ENCODE results near the gene MRGPRX2. TPM values are rescaled to one million over a fixed set of nuclear protein-coding genes. Genes with fewer than 3 reads are reported as not detected.

Gene MRGPRX2
- total and polyA plus RNA-seq, 8 donors: not detected

DNA sequence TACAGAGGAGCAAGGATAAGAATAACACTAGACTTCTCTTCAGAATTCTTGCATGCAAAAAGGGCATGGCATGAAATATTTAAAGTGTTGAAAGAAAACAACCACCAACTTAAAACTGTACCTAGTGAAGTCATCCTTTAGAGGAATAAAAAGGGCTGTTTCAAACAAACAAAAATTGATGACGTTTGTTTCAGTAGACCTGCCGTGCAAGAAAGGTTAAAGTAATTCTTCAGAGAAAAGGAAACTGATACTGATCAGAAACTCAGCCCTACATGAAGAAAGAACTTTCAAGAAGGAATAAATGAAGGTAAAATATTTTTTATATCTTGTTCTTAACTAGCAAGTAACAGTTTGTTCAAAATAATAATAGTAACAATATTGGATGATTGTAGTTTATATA is 27.5 kb downstream of the MRGPRX2 start:
- H3K9me3 ChIP-seq: no peaks in the 10 kb centered on the region
- DNase-seq: no peak
- WGBS, 5 donors: 50 to 63% (median 51%) methylated on average over 2 of the region's 2 CpGs
- H3K36me3 ChIP-seq: no peaks in the 10 kb centered on the region
- intact Hi-C loops (cut with DNase I; ENCODE audit: low total_unique reads): no loop called here
- H3K4me1 ChIP-seq: no peaks in the 10 kb centered on the region
- H3K27me3 ChIP-seq: no peaks in the 10 kb centered on the region
- no peak overlapping the region for H3K4me3 ChIP-seq
- H3K27ac ChIP-seq: no peak overlapping the region
- TF ChIP-seq POLR2A (IDR thresholded peaks at IDR 0.05): no peak
- no peak for TF ChIP-seq POLR2AphosphoS5 (IDR thresholded peaks at IDR 0.05)
- TF ChIP-seq EP300 (IDR thresholded peaks at IDR 0.05): no peak

DNA sequence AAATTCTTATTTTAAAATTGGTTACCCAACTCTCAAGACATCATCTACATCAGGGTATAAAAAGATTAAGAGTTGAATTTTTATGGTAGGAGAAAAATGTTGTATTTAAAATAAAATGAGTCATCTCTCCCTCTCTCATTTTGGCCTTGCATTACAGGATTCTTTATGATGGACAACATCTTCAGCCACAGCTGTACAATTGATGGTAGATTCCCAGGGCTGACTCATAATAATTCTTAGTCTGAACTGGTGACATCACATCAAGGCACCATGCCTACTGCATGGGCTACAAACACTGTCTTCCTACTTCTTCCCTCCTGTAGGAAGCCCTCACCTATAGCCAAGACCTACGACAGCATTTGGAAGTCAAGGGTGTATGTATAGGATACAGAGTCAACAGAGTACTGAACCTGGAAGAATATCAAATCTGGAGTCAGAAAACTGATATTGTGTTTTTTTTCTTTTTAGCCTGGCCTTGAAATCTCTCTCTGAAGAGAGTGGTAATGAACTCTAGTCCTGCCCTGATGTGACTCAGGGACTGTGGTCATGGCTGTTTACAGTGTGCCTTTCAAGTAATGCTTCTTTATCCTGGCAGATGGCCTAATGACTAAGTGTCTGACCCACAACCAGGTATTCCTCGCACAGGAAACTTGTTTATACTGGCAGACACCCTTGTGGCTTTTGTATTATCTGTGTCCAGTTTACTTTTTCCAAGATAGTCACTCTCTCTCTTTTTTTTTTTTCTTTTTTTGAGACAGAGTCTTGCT is 32.5 kb downstream of the MRGPRX2 start:
- Histone ChIP-seq H3K4me3 (no peak overlapping the region), H3K9me3 (no peaks in the 10 kb centered on the region), H3K4me1 (no peaks in the 10 kb centered on the region), H3K27me3 (no peaks in the 10 kb centered on the region), H3K27ac (no peak overlapping the region), H3K36me3 (no peaks in the 10 kb centered on the region)
- DNase-seq: no peak
- WGBS, 5 donors: 36 to 61% (median 44%) methylated on average over 2 of the region's 2 CpGs
- intact Hi-C loops (cut with DNase I; ENCODE audit: low total_unique reads): no loop called here
- TF ChIP-seq POLR2AphosphoS5 (IDR thresholded peaks at IDR 0.05) (no peak), EP300 (IDR thresholded peaks at IDR 0.05) (no peak), POLR2A (IDR thresholded peaks at IDR 0.05) (no peak)
- TF ChIP-seq, protein P1, sequence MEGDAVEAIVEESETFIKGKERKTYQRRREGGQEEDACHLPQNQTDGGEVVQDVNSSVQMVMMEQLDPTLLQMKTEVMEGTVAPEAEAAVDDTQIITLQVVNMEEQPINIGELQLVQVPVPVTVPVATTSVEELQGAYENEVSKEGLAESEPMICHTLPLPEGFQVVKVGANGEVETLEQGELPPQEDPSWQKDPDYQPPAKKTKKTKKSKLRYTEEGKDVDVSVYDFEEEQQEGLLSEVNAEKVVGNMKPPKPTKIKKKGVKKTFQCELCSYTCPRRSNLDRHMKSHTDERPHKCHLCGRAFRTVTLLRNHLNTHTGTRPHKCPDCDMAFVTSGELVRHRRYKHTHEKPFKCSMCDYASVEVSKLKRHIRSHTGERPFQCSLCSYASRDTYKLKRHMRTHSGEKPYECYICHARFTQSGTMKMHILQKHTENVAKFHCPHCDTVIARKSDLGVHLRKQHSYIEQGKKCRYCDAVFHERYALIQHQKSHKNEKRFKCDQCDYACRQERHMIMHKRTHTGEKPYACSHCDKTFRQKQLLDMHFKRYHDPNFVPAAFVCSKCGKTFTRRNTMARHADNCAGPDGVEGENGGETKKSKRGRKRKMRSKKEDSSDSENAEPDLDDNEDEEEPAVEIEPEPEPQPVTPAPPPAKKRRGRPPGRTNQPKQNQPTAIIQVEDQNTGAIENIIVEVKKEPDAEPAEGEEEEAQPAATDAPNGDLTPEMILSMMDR (IDR thresholded peaks at IDR 0.05): no peak

DNA sequence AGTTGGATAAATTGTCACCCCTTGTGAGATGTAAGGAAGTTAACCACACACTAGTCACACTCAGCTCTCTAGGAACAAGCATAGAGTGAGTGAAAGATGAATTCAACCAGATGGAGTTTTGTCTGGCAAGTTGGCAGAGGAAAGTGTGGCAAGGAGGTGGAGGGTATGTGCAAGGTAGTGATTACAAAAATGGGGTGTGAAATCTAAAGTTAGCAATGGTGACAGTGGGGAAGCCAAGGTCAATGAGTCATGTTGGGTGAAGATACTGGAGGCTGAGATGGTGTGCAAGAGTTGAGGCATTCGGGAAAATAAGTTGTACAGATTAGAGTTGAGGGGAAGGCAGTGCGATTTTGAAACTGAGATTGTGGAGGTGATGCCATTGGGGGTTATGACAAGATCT is 33.7 kb downstream of the MRGPRX2 start:
- no peak for DNase-seq
- intact Hi-C loops (cut with DNase I; ENCODE audit: low total_unique reads): no loop called here
- Histone ChIP-seq H3K36me3 (no peaks in the 10 kb centered on the region), H3K9me3 (no peaks in the 10 kb centered on the region), H3K4me3 (no peak overlapping the region), H3K27me3 (no peaks in the 10 kb centered on the region), H3K27ac (no peak overlapping the region), H3K4me1 (no peaks in the 10 kb centered on the region)
- TF ChIP-seq EP300 (IDR thresholded peaks at IDR 0.05): no peak
- TF ChIP-seq POLR2A (IDR thresholded peaks at IDR 0.05): no peak
- no peak for TF ChIP-seq POLR2AphosphoS5 (IDR thresholded peaks at IDR 0.05)
- TF ChIP-seq, protein P1 (IDR thresholded peaks at IDR 0.05): no peak
- 82 to 89% (median 86%) methylated on average over 2 of the region's 2 CpGs for WGBS, 5 donors

DNA sequence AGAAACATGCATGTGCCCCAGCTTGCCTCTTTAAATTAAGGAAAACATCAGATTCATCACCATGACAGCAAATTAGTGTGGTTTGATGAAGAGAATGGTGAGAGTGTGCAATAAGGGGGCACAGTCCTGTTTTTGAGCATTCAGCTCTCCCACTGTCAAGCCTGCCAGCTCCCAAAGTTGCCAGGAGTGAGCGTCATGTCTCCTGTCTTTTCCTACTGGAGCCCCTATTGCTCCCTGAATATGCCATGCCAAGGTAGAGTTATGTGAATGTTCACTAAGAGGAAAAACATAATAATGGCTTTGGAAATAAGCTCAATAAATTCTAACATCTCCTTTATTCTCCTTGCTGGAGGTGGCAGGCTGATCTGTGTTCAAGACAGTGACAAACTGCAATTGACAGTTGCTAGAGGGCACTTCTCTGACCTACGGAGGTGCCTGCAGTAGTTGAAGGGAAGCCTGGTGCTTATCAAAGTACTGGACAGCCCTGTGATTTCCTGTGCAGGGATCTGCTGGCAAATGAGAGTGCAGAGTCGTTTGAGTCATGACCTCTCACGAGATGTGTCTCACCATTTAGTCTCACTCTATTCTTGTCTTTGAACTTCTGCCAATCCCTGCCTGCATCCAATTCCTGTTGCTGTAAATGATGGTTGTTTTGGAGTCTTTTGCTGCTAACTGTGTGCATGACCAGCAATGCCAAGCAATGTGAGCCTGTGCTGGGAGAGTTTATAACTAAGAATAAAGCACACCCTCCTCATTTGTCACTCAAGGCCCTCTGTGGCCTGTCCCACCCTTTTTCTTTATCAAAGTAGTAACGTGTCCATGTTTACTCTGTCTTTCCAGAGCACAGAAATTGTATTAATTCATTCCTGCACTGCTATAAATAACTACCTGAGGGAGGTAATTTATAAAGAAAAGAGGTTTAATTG is 34.8 kb downstream of the MRGPRX2 start:
- Histone ChIP-seq H3K4me1 (no peaks in the 10 kb centered on the region), H3K27me3 (peaks cover 0 to 2% (median 0%) of the 10 kb centered on the region in 3 donors), H3K4me3 (no peak overlapping the region), H3K27ac (no peak overlapping the region), H3K9me3 (no peaks in the 10 kb centered on the region), H3K36me3 (no peaks in the 10 kb centered on the region)
- peak in 1 of 2 donors; percentile 37 for DNase-seq
- TF ChIP-seq, protein P1 (IDR thresholded peaks at IDR 0.05): no peak
- TF ChIP-seq POLR2A (IDR thresholded peaks at IDR 0.05) (no peak), EP300 (IDR thresholded peaks at IDR 0.05) (no peak), POLR2AphosphoS5 (IDR thresholded peaks at IDR 0.05) (no peak)
- intact Hi-C loops (cut with DNase I; ENCODE audit: low total_unique reads): no loop called here
- 17 to 29% (median 27%) methylated on average over 5 of the region's 5 CpGs for WGBS, 5 donors
